22Rv1 (cell line): Measurements from ENCODE around the gene TBL2.

ENCODE experiments used
- CTCF ChIP-seq: fragments of 450-650 bp; IDR thresholded peaks from 2 replicates; pipeline ENCODE4 v1.5.1; 2017; ENCODE audit warnings: mild to moderate bottlenecking
- ZFX ChIP-seq: fragments of 450-650 bp; IDR thresholded peaks from 2 replicates; pipeline ENCODE4 v1.6.1; 2017; ENCODE audit warnings: antibody characterized with exemption, borderline replicate concordance

GRCh38 chr7:73578342-73579128 is at the start of gene TBL2:
- TF ChIP-seq CTCF (peak; percentile 12), ZFX (no peak)
